ENCODE results near the gene PTGIS. TPM values are rescaled to one million over a fixed set of nuclear protein-coding genes. Genes with fewer than 3 reads are reported as not detected.

PTGIS gene
- total and polyA plus RNA-seq, 5 experiments from 2014 or later: not detected

DNA sequence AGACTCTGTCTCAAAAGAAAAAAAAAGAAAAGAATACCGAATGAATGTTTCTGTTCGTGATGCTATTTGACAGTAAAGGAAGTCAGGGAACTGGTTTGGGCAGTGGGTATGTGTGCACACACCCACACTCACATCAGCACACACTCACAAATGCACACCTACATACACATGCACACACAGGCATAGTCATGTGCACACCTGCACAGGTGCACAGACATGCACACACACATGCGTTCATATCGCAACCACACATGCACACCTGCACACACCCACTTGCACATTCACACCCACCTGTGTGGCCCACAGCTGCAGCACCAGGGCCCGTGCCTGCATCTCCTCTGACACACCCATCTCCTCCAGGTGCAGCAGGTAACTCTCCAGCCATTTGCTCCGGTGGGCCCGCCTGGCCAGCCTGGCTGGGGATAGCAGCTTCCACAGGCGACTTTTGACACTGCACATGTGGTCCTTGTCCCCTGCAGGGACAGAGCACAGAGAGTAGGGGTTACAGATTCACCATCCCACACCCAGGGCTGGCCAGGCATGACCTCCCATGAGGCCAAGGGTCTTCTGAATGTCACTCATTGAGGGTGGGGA lies 44.1 kb downstream of the PTGIS start:
- H3K36me3 Mint-ChIP-seq: peaks cover 0 to 7% (median 0%) of the 10 kb centered on the region in 3 donors
- no peak overlapping the region for H3K4me3 Mint-ChIP-seq
- H3K4me1 Mint-ChIP-seq: no peaks in the 10 kb centered on the region
- peaks cover 0 to 12% (median 6%) of the 10 kb centered on the region in 9 donors for H3K9me3 Mint-ChIP-seq
- H3K27ac Mint-ChIP-seq: no peak overlapping the region
- POLR2A ChIA-PET: no interaction called here
- peaks cover 12 to 31% (median 29%) of the 10 kb centered on the region in 5 donors for H3K27me3 Mint-ChIP-seq
- ATAC-seq: no peak
- no peak for DNase-seq

DNA sequence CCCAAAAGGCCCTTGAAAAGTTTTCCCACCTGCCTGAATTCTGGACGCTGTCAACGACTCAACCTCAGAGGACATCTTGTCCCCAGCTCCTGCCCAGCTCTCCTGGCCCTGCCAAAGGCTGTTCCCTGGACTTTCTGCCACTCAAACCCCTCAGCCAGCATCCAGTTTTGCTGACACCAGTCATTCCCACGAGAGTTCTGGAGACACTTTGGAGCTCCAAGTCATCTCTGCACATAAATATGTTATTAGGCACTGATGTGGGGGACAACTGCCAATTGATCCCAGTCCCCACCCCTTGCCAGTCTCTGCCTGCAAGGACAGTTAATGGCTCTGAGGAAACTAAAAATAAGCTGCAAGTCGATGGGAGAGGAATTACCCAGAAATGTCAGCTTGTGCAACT lies 46.6 kb downstream of the PTGIS start:
- Mint-ChIP-seq H3K9me3 (peaks cover 0 to 12% (median 6%) of the 10 kb centered on the region in 9 donors), H3K27me3 (peaks cover 11 to 40% (median 30%) of the 10 kb centered on the region in 5 donors), H3K27ac (no peak overlapping the region), H3K36me3 (peaks cover 0 to 7% (median 0%) of the 10 kb centered on the region in 3 donors), H3K4me1 (peaks cover 0 to 2% (median 0%) of the 10 kb centered on the region in 4 donors), H3K4me3 (no peak overlapping the region)
- POLR2A ChIA-PET: no interaction called here
- ATAC-seq (no peak), DNase-seq (no peak)

GRCh38 chr20:49519777-49520359 lies 48.1 kb downstream of the PTGIS start:
- peaks cover 0 to 7% (median 0%) of the 10 kb centered on the region in 3 donors for H3K36me3 Mint-ChIP-seq
- no peak for DNase-seq
- POLR2A ChIA-PET: no interaction called here
- H3K9me3 Mint-ChIP-seq: peaks cover 0 to 12% (median 4%) of the 10 kb centered on the region in 9 donors
- H3K27me3 Mint-ChIP-seq: peaks cover 11 to 40% (median 31%) of the 10 kb centered on the region in 5 donors
- H3K4me1 Mint-ChIP-seq: peaks cover 0 to 2% (median 0%) of the 10 kb centered on the region in 4 donors
- no peak overlapping the region for H3K27ac Mint-ChIP-seq
- no peak for ATAC-seq
- H3K4me3 Mint-ChIP-seq: no peak overlapping the region

DNA sequence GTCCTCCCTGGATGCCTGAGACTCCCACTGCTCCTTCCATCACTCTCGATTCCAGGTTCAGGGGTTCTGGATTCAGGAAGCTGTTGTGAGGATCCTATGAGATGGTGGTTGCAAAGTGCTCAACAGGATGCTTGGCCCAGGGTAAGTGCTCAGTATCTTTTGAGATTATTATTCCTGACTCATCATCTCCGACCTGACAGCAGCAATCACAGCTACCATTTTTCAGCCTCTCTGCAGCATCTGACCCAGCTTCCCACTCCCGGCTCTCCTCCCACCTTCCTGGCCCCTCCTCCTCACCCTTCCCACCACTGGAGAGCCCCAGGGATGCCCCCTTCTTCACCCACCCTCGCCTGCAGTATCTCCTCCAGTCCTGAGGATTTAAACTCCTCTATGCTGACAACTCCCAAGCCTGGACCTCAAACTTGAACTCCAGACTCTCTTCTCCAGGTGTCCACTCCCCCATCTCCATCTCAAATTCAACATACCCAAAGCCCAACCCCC lies 48.7 kb downstream of the PTGIS start:
- POLR2A ChIA-PET: no interaction called here
- DNase-seq (no peak), ATAC-seq (no peak)
- no peak overlapping the region for H3K4me3 Mint-ChIP-seq
- H3K36me3 Mint-ChIP-seq: peaks cover 0 to 7% (median 0%) of the 10 kb centered on the region in 3 donors
- H3K9me3 Mint-ChIP-seq: peaks cover 0 to 12% (median 2%) of the 10 kb centered on the region in 9 donors
- no peak overlapping the region for H3K27ac Mint-ChIP-seq
- peaks cover 8 to 41% (median 31%) of the 10 kb centered on the region in 5 donors for H3K27me3 Mint-ChIP-seq
- peaks cover 0 to 2% (median 0%) of the 10 kb centered on the region in 4 donors for H3K4me1 Mint-ChIP-seq

DNA sequence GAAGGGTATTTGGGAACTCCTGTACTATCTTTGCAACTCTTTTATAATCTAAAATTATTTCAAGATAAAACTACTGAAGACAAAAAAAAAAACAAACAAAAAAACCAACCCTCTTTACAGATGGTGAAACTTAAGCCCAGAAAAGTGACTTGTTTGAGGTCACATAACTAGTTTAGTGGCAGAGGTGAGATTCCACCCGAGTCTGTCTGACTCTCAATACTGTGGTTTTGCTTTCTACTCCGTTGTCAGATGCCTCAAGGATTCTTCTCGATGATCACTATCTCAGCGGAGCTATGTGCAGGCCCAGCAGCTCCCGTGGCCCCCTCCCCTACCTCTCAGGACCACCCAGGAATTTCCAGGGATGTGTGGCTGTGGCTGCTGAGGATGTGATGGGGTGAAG lies 49.4 kb downstream of the PTGIS start:
- Mint-ChIP-seq H3K27me3 (peaks cover 12 to 48% (median 29%) of the 10 kb centered on the region in 5 donors), H3K9me3 (peaks cover 0 to 8% (median under 1%) of the 10 kb centered on the region in 9 donors), H3K27ac (no peak overlapping the region), H3K4me3 (no peak overlapping the region), H3K4me1 (peaks cover 0 to 2% (median 0%) of the 10 kb centered on the region in 4 donors), H3K36me3 (peaks cover 0 to 7% (median 0%) of the 10 kb centered on the region in 3 donors)
- DNase-seq: peak in 1 of 10 donors; percentile 7
- POLR2A ChIA-PET: no interaction called here
- no peak for ATAC-seq

- H3K4me3 Mint-ChIP-seq: no peak overlapping the region
- H3K4me1 Mint-ChIP-seq: peaks cover 0 to 2% (median 0%) of the 10 kb centered on the region in 4 donors
- H3K36me3 Mint-ChIP-seq: peaks cover 0 to 7% (median 0%) of the 10 kb centered on the region in 3 donors
- peaks cover 0 to 4% (median 0%) of the 10 kb centered on the region in 9 donors for H3K9me3 Mint-ChIP-seq
- DNase-seq (no peak), ATAC-seq (no peak)
- POLR2A ChIA-PET: no interaction called here
- H3K27me3 Mint-ChIP-seq: peaks cover 10 to 48% (median 26%) of the 10 kb centered on the region in 5 donors
- H3K27ac Mint-ChIP-seq: peak overlapping the region in 1 of 10 donors; percentile 53
Observed at GRCh38 chr20:49517805-49518100, 50.2 kb downstream of the PTGIS start.

DNA sequence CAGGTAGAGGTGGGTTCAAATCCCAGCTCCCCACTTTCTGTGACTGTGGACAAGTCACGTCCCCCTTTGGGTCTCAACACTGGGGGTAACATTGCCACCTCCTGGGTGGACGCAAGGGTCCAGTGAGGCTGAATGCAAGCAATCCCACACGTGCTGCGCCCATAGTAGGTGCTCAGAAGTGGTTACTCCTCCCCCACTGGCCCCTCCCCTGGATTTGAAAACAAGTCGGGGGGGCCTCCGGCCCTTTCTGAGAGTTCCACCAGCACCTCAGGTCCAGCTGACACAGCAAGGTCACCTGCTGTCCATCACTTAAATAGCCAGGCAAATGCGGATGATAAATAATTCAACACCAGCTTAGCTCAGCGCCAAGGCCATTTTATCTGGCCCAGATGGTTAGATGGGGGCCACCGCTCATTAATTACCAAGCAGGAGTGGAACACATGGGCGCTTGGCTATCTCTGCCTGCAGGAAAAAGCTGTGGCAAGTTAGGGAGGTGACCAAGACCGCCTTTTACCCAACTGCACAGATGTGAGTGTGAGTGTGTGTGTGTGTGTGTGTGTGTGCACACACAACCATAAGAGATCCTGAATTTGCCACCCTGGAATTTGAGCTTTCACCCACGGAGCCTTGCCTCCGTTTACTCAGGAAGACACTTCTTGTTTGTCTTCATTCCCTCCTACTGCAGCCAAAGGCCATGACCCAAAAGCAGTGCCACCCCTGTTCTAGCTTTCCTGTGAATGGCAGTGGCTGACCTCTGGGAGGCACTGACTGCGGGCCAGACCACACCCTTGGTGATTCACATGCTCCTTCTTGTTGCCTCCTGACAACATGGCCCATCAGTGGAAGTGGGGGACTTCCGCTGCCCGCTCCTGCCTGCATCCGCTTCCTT lies 50.8 kb downstream of the PTGIS start:
- ATAC-seq: no peak
- Mint-ChIP-seq H3K36me3 (peaks cover 0 to 4% (median 0%) of the 10 kb centered on the region in 3 donors), H3K4me1 (peaks cover 0 to 2% (median 0%) of the 10 kb centered on the region in 4 donors), H3K4me3 (no peak overlapping the region), H3K9me3 (peaks cover 0 to 4% (median 0%) of the 10 kb centered on the region in 9 donors), H3K27me3 (peaks cover 7 to 42% (median 26%) of the 10 kb centered on the region in 5 donors), H3K27ac (peak overlapping the region in 1 of 10 donors; percentile 53)
- POLR2A ChIA-PET: no interaction called here
- DNase-seq: no peak

- POLR2A ChIA-PET: no interaction called here
- ATAC-seq (no peak), DNase-seq (no peak)
- Mint-ChIP-seq H3K4me3 (no peak overlapping the region), H3K27me3 (peaks cover 6 to 29% (median 24%) of the 10 kb centered on the region in 5 donors), H3K27ac (no peak overlapping the region), H3K9me3 (no peaks in the 10 kb centered on the region), H3K36me3 (no peaks in the 10 kb centered on the region), H3K4me1 (peaks cover 0 to 2% (median 0%) of the 10 kb centered on the region in 4 donors)
Observed at GRCh38 chr20:49515586-49515985, 52.4 kb downstream of the PTGIS start.

DNA sequence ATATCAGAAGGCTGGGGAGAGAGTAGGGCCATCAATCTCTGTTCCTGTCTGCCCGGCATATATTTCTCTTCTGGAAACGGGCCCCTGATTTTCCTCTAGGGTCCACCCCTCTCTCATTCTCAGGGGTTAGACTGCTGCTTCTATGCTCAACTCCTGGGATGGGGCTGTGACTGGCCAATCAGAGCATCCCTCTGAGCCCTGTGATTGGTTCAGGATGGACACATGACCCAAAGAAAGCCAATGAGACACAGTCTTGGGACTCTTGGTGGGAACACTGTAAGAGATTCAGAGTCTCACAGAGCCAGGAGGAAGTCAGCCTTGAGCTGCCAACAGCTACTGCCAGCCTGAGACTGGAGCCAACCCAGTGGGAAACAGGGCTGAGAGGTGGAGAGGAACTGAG lies 54.4 kb downstream of the PTGIS start:
- no peak for DNase-seq
- ATAC-seq: no peak
- H3K27ac Mint-ChIP-seq: no peak overlapping the region
- POLR2A ChIA-PET: no interaction called here
- H3K36me3 Mint-ChIP-seq: no peaks in the 10 kb centered on the region
- peaks cover 0 to 3% (median 0%) of the 10 kb centered on the region in 4 donors for H3K4me1 Mint-ChIP-seq
- H3K9me3 Mint-ChIP-seq: no peaks in the 10 kb centered on the region
- no peak overlapping the region for H3K4me3 Mint-ChIP-seq
- peaks cover 15 to 32% (median 25%) of the 10 kb centered on the region in 5 donors for H3K27me3 Mint-ChIP-seq

DNA sequence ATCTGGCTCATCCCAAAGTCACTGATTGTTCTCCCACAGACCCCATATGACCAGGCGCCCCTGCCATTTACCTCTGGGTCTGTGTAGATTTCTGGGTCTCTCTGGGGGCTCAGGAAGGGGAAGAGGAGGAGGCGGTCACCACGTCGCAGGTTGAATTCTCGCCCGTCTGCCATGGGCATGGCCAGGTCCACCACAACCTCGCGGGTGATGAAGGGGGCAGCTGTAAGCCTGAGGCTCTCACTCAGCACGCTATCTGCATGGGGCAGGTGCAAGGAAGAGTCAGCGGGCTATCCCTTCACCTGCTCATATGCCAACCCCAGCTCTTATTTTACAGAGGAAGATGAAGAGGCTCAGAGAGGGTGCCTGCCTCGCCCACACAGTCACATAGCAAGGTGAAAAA lies 54.9 kb downstream of the PTGIS start:
- no peak overlapping the region for H3K27ac Mint-ChIP-seq
- ATAC-seq (no peak), DNase-seq (no peak)
- POLR2A ChIA-PET: no interaction called here
- H3K27me3 Mint-ChIP-seq: peaks cover 16 to 33% (median 28%) of the 10 kb centered on the region in 5 donors
- H3K9me3 Mint-ChIP-seq: no peaks in the 10 kb centered on the region
- H3K36me3 Mint-ChIP-seq: no peaks in the 10 kb centered on the region
- H3K4me1 Mint-ChIP-seq: peaks cover 0 to 4% (median 0%) of the 10 kb centered on the region in 4 donors
- no peak overlapping the region for H3K4me3 Mint-ChIP-seq

- no peak overlapping the region for H3K27ac Mint-ChIP-seq
- H3K27me3 Mint-ChIP-seq: peaks cover 15 to 31% (median 27%) of the 10 kb centered on the region in 5 donors
- no peak for DNase-seq
- POLR2A ChIA-PET: no interaction called here
- ATAC-seq: no peak
- H3K36me3 Mint-ChIP-seq: no peaks in the 10 kb centered on the region
- H3K9me3 Mint-ChIP-seq: no peaks in the 10 kb centered on the region
- H3K4me1 Mint-ChIP-seq: peaks cover 0 to 4% (median 0%) of the 10 kb centered on the region in 4 donors
- H3K4me3 Mint-ChIP-seq: no peak overlapping the region
Observed at GRCh38 chr20:49511788-49512525, 56.0 kb downstream of the PTGIS start.

DNA sequence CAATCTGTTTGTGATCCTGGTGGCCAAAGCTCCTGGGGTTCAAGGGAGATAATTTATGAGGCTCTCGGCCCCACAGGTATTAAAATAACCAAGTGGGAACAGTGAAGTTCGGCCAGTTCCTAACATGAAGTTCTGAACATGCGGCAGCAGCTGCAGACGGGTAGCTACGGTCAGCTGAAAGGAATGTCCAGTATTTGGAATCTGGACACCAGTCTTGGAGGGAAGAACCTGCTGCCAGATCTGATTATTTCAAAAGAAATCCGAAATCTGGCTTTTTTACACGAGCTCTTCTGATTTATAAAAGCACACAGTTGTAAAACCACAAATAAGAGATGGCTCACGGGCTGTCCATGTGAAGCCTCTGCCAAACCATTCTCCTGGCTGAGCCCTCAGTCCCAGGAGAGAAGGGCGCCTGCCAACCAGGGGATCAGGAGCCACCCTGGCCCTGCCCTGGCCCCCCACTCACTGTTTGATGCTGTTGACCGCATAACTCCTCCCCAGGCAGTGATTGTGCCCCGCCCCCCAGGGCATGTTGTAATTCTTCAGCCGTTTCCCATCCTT lies 57.3 kb downstream of the PTGIS start:
- no peak overlapping the region for H3K27ac Mint-ChIP-seq
- ATAC-seq: no peak

More for the DNA sequence above, 57.3 kb downstream of the PTGIS start:
- no peaks in the 10 kb centered on the region for H3K36me3 Mint-ChIP-seq
- DNase-seq: no peak
- peaks cover 15 to 37% (median 31%) of the 10 kb centered on the region in 5 donors for H3K27me3 Mint-ChIP-seq
- H3K9me3 Mint-ChIP-seq: no peaks in the 10 kb centered on the region
- POLR2A ChIA-PET: no interaction called here
- H3K4me3 Mint-ChIP-seq: no peak overlapping the region
- H3K4me1 Mint-ChIP-seq: peaks cover 0 to 4% (median 0%) of the 10 kb centered on the region in 4 donors
